IPS DF 4.7 (cell line): Measurements from ENCODE around the gene KCNA10.

Source experiments
- DNase-seq: peaks from one replicate; pipeline ENCODE4 v3.0.0-alpha.2; 2013; ENCODE audit warnings: low spot score; ENCODE audit errors: extremely low read depth

KCNA10 gene

DNA sequence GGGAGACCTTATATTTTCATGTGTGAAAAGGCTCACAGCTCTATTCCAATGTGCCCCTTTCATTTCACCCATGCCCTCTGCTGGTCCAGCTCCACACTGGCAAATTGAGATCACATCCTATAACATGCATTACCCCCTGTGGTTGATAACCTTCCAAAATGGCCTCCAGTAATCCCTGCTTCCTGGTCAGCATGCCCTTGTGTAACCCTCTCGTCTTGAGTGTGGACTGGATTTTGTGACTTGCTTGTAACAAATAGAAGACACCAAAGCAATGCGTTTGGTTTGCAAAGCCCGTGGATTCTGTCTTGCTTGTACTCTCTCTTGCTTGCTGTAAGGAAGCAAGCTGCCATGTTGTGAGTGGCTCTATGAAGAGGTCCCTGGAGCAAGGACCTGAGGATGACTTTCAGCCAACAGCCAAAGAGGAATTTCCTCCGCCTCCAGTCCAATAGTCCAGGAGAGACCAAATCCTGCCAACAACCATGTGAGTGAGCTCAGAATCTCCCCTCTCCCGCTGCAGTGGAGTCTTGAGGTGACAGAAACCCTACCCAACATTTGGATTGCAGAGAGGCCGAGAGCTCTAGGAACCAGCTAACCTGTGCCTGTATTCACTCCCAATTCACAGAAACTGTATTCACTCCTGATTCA, 17.4 kb downstream of the KCNA10 start:
- no peak for DNase-seq

- DNase-seq: no peak
Observed at GRCh38 chr1:110498270-110498669, 20.7 kb downstream of the KCNA10 start.

DNA sequence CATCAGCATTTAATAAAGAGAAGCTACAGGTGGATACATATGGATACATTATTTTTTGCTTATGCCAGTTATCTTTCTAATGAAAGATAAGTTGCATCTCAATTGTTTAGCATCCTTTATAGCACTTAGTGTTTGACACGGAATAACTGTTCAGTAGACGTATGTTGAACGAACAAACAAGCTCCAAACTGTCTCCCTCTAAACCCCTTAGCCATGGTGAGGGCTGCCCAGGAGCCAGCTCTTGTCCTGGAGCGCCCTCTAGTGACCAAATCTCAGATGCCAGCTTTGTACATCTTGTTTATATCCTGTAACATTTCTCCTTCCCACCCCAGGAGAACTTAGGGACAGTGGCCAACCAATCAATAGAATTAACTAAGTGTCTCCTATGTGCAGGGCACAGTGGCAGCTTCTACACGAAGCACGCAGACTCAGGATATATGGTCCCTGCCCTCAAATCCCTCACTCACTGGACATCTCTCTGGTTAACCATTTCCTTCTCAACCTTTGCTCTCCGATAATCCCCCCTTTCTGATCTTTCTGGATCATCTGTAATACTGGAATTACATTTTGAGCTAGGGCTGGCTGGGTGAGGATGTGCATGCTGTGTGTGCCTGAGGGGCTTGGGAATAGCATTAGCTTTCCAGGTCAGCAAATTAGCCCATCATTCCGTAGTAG, 22.9 kb downstream of the KCNA10 start:
- DNase-seq: no peak

DNA sequence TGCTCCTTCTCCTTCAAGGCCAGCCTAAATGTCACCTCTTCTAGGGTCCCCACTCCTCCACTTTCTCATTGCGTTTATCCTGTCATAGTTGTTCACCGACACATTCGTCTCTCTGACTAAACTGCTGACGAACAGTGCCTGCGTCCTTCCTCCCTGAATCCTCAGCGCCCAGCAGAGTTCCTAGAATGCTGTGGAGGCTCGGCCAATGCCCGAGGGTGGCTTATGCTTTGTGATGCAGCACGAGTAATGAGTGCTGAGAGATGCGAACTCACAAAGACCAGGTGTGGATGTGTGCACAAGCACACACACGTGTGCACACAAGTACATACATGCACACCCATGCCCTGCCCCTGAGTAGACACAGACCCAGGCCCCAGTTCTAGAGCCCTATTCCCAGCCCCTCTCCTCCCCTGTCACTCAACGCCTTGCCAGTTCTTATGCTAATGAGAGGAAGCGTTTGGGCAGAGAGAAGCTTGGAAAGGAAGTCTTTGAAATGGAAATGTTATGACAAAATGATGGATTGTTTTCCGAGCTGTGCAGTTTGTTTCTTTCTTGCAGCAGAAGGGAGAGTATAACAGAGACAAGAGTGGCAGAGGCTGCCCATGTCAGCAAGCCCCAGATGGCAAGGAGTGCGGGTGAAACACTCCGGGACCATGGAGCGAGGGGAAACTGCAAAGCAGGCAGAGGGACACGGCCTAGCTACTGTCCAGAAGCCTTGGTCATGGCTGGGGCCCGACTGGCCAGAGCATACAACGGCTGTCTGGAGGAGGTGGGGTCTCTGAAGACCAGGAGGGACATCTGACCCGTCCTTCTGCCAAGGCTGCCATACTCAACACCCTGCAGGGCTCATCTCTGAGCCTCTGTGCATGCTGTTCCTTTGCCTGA, 24.2 kb downstream of the KCNA10 start:
- DNase-seq: no peak

GRCh38 chr1:110494036-110494435, 24.9 kb downstream of the KCNA10 start:
- no peak for DNase-seq

- no peak for DNase-seq
Observed at GRCh38 chr1:110493059-110493699, 25.8 kb downstream of the KCNA10 start.

DNA sequence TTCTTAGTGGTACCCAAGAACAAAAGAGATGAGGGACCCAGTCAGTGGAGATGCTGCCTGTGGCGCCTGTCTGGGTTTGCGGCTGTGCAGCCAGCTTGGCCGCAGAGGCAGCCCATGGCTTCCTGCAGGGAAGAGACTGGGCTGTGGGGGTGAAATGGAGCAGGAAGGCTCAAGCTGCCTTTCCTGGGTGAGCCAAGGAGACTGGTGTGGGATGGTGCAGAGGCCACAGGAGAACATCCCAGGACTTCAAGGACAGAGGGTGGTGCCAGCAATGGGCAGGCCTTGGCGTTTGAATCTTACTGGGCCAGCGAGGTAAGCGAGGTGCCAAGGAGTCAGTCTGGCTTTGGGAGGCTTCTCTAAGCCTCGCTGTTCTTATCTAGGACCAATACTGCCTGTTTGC, 26.4 kb downstream of the KCNA10 start:
- no peak for DNase-seq

- DNase-seq: no peak
Observed at GRCh38 chr1:110490791-110491451, 28.1 kb downstream of the KCNA10 start.

- DNase-seq: no peak
Observed at GRCh38 chr1:110489973-110490542, 28.9 kb downstream of the KCNA10 start.

DNA sequence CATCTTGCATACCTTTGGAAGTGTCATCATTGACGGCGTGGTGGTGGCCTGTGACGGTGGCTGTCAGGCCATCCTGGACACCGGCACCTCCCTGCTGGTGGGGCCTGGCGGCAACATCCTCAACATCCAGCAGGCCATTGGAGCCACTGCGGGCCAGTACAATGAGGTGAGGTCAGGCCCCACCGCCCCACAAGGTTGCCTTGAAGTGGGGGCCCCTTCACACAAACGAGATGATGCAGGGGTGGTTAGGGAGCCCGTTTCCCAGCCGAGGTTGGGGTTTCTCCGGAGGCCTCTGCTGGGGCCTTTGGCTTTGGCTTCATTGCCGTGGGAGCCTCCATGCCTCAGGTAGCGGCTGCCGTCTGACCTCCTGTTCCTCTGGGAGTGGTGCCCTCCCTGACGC, 29.6 kb downstream of the KCNA10 start:
- DNase-seq: no peak

DNA sequence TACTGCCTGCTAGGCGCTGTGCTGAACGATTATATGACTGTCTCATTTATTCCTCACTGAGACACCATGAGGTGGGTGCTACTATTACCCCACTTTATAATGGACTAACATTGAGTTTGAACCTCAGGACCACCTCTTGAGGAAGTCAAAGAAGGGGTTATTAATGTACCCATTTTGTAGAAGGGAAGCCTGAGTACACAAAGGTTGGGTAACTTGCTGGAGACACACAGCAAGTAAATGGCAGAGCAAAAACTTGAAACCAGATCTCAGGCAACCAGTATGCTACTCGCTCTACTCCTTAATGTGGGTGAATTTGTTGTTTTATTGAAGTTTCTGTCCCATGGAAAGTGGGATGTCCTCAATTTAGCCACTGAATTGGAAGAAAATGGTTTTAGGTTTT, 30.1 kb downstream of the KCNA10 start:
- no peak for DNase-seq

GRCh38 chr1:110488161-110488560, 30.8 kb downstream of the KCNA10 start:
- DNase-seq: no peak

DNA sequence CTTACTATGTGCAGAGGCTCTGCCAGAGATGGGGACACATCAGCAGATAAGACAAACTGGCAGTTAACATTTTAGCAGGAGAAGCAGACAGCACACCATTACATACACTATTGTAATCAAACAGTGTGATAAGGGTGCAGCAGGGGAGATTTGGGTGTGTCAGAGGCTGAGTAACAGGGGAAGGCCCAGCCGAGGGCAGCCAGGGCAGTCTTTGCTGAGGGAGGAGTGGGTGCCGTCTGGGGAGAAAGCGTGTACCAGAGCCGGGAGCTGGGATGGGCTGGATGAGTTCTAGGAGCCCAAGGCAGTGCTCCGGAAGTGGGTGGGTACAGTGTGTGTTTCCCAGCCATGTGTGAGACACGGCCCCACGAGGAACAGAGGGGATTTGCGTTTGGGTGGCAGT, 31.2 kb downstream of the KCNA10 start:
- no peak for DNase-seq

- DNase-seq: no peak
Observed at GRCh38 chr1:110485725-110486124, 33.2 kb downstream of the KCNA10 start.

DNA sequence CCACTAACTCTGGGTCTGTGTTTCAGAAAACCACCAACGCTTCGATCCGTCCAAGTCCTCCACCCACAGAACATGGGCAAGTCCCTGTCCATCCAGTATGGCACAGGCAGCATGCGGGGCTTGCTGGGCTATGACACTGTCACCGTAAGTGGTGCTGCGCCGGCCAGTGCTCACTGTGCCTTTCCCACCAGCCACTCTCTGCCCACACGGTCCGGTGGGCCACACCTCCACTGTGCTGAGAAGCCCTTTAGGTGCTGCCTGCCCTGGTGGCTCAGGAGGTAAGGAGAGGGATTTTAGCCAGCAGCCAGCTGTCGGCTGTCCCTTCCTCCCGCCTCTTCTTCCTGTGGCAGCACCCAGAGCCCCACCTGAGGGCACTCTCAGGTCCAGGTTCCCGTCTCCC, 34.2 kb downstream of the KCNA10 start:
- no peak for DNase-seq

DNA sequence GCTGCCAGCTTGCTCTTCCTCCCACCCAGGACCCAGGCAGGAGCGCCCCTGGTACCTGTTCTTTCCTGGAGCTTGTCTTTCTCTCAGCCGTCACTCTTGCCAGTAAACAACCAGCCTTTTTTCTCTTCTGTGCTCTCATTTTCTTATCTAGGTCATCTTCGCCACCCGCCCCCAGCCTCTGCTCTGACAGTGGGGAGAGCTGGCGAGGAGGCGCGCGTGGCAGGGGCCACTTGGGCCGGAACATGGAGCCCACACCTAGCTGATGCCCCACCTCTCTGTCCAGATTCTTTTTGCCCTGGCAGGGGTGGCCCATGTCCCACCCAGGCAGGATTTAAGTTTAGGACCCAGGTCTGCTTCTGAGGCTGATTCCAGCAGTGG, 35.7 kb downstream of the KCNA10 start:
- no peak for DNase-seq

DNA sequence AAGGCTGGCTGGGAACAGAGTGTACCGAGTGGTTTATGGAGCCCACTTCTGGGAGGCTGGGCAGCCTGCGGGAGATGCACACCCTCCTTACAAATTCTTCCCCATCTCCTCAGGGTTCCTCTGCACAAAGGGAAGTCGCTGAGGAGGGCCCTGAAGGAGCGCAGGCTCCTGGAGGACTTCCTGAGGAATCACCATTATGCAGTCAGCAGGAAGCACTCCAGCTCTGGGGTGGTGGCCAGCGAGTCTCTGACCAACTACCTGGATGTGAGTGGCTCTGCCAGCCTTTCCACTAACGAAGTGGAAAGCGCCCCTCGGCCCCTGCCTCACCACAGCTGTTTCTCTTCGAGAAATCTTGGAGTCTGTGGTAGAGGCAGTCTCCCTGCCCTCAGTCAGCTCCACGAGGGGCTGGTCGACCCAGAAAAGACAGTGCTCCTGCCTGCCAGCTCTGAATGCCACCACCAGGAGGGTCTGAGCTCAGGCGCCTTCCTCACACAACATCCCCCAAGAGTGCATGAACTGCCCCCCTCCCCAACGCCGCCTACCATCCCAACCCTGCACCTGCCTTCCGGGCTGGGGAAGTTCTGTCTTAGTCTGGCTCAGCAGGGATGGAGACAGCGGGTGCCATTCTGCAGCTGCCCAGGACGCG, 36.2 kb downstream of the KCNA10 start:
- no peak for DNase-seq

DNA sequence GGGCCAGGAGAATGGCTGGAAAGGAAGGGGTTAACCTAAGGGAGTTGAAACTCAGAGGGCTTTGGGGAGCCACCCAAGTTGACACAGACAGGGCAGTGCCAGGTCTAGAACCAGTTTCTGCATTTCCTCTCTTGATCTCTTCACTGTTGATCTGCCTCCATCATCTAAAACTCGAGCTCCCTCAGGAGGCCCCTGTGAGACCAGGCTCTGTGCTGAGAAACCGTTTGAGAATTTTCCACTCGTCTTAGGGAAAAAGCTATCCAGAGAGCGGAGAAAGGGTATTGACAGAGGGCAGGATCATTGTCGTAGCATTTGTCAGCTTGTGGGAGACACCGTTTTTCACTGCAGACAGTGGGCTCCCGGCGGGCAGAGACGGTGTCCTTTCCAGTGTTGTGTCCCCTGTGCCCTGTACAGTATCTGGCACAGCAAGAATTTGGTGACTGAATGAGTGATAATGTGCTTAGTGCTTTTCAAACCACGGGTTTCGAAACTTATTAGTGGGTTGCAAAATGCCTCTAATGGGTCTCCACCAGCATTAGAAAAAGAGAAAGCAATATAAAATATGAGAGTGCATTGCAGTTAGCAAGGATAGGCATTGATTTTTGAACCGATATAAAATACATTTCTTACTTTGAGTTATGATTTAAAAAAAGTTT, 36.9 kb downstream of the KCNA10 start:
- no peak for DNase-seq

DNA sequence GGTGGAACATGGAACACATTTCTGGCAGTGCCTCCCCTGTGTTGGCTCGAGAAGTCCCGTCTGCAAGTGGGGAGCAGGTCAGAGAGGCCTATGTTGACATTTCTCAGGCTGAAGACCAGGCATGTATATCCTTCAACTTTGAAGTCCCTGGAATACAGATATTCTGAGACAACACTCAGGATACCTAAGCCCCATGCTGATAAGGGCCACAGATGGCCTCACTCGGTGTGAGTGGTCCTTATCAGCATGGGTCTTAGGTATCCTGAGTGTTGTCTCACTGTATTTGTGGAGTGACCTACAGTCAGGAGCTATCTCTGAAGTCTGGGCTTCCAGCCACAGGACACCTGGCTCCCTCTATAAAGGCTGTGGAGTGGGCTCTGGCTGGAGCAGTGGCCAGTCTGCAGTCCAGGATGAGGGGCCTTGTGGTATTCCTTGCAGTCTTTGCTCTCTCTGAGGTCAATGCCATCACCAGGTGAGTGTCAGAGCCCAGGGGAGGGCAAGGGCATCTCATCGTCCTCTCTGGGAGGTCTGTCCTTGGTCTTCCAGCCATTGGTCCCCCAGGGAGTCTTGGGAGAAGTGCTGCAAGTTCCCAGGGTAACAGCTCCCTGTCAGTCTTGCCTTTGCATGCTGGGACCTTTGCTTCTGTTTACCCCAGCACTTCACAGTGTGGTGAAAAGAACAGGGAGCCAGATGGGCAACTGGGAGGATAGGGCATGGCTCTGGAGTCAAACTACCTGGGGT, 38.4 kb downstream of the KCNA10 start:
- DNase-seq: no peak
